MV-4-11 (cell line): ENCODE data around the gene SHANK2.

Experiments used
- DNase-seq: peaks from one replicate; lab custom pipeline; 2025; lab: John Stamatoyannopoulos, UW

The SHANK2 gene

GRCh38 chr11:71252269-71252769 is at the start of gene SHANK2:
Gene SHANK2 (minus strand): TSS chr11:71252577. CDS start chr11:71147326, 105,251 bp downstream.
- DNase-seq, result no peak

GRCh38 chr11:71301858-71302533 is 49.6 kb upstream of the SHANK2 start:
- no peak for DNase-seq

- DNase-seq, result no peak
These were observed 48.9 kb upstream of the SHANK2 start for GRCh38 chr11:71301046-71301857.

- no peak for DNase-seq
These were observed 47.8 kb upstream of the SHANK2 start for GRCh38 chr11:71300187-71300586.

GRCh38 chr11:71298761-71299181 is 46.4 kb upstream of the SHANK2 start:
- no peak for DNase-seq

- no peak for DNase-seq
These were observed 45.7 kb upstream of the SHANK2 start for GRCh38 chr11:71298016-71298550.

- DNase-seq, result no peak
These were observed 42.6 kb upstream of the SHANK2 start for GRCh38 chr11:71294846-71295600.

GRCh38 chr11:71293961-71294782 is 41.8 kb upstream of the SHANK2 start:
- DNase-seq, result no peak

GRCh38 chr11:71286701-71287643 is 34.6 kb upstream of the SHANK2 start:
- DNase-seq, result no peak

GRCh38 chr11:71285111-71285510 is 32.7 kb upstream of the SHANK2 start:
- DNase-seq, result no peak

- DNase-seq, result no peak
These were observed 32.2 kb upstream of the SHANK2 start for GRCh38 chr11:71284525-71285092.

GRCh38 chr11:71283971-71284441 is 31.6 kb upstream of the SHANK2 start:
- DNase-seq, result no peak

GRCh38 chr11:71282581-71283351 is 30.4 kb upstream of the SHANK2 start:
- no peak for DNase-seq

- DNase-seq, result no peak
These were observed 29.5 kb upstream of the SHANK2 start for GRCh38 chr11:71281831-71282230.

- DNase-seq, result no peak
These were observed 28.8 kb upstream of the SHANK2 start for GRCh38 chr11:71281204-71281603.

- DNase-seq, result no peak
These were observed 27.7 kb upstream of the SHANK2 start for GRCh38 chr11:71279916-71280645.

GRCh38 chr11:71272161-71272560 is 19.8 kb upstream of the SHANK2 start:
- no peak for DNase-seq
